Keratinocyte (primary cell): ENCODE data around the gene ANKMY1.

Experiments used
- CTCF ChIP-seq, 3 experiments: IDR thresholded peaks in 1 of 3; conservative IDR thresholded peaks in 1 of 3; optimal IDR thresholded peaks in 1 of 3; 2 replicates in 2 of 3; 3 replicates in 1 of 3; pipeline versions ENCODE3 to v1.5.1; 2011; ENCODE audit warnings: low read length in 3 of 3, mild to moderate bottlenecking in 3 of 3, moderate library complexity in 2 of 3, control low read depth in 1 of 3, inconsistent platforms in 1 of 3; ENCODE audit not compliant: insufficient read depth in 2 of 3; ENCODE audit errors: extremely low read depth in 1 of 3
- EZH2 ChIP-seq: IDR thresholded peaks from one replicate; pipeline ENCODE4 v1.6.1; 2012; ENCODE audit warnings: inconsistent platforms, mild to moderate bottlenecking, low read length, moderate library complexity

- TF ChIP-seq CTCF (optimal IDR thresholded peaks at IDR 0.05 in 1 of 3, IDR thresholded peaks at IDR 0.05 in 1 of 3, conservative IDR thresholded peaks at IDR 0.05 in 1 of 3; ENCODE audit: extremely low read depth in 1 of 3, insufficient read depth in 2 of 3, low read length in 3 of 3) (no peak), EZH2 (no peak)
Measured at GRCh38 chr2:240574386-240575100, 16.8 kb upstream of the ANKMY1 start.
